ENCODE measurements around the gene XRCC1. TPM values are rescaled to one million over a fixed set of nuclear protein-coding genes. Genes with fewer than 3 reads are reported as not detected.
A peak's percentile ranks its signal among the peaks of the same experiment; 100 is the strongest.

Gene XRCC1, protein sequence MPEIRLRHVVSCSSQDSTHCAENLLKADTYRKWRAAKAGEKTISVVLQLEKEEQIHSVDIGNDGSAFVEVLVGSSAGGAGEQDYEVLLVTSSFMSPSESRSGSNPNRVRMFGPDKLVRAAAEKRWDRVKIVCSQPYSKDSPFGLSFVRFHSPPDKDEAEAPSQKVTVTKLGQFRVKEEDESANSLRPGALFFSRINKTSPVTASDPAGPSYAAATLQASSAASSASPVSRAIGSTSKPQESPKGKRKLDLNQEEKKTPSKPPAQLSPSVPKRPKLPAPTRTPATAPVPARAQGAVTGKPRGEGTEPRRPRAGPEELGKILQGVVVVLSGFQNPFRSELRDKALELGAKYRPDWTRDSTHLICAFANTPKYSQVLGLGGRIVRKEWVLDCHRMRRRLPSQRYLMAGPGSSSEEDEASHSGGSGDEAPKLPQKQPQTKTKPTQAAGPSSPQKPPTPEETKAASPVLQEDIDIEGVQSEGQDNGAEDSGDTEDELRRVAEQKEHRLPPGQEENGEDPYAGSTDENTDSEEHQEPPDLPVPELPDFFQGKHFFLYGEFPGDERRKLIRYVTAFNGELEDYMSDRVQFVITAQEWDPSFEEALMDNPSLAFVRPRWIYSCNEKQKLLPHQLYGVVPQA
- total RNA-seq (24.5 TPM), polyA plus RNA-seq (ENCODE audit: insufficient read depth, low read depth, low replicate concordance) (19.3 TPM)
- long read RNA-seq, donor 1, partial matches to known transcripts = 0 of 4 reads
- long read RNA-seq, donor 1, other reads (novel, unspliced or antisense) = 0 of 4 reads
- long read RNA-seq, donor 2, partial matches to known transcripts = 10 of 13 reads
- long read RNA-seq, donor 2, other reads (novel, unspliced or antisense) = 0 of 13 reads
- long read RNA-seq, donor 3, partial matches to known transcripts = 7 of 11 reads
- long read RNA-seq, donor 3, other reads (novel, unspliced or antisense) = 0 of 11 reads
- long read RNA-seq, donor 4, transcript XRCC1-201 (17 exons, 2,802 nt) = major isoform, 6 of 6 reads
- long read RNA-seq, donor 4, partial matches to known transcripts = 0 of 6 reads
- long read RNA-seq, donor 4, other reads (novel, unspliced or antisense) = 0 of 6 reads
- long read RNA-seq, donor 5 = 0 reads
- long read RNA-seq, donor 6, partial matches to known transcripts = 31 of 61 reads
- long read RNA-seq, donor 6, other reads (novel, unspliced or antisense) = 28 of 61 reads
- long read RNA-seq, donor 7, transcript XRCC1-201 (17 exons, 2,802 nt) = major isoform, 7 of 24 reads
- long read RNA-seq, donor 7, partial matches to known transcripts = 13 of 24 reads
- long read RNA-seq, donor 7, other reads (novel, unspliced or antisense) = 3 of 24 reads
- long read RNA-seq, donor 8, partial matches to known transcripts = 14 of 23 reads
- long read RNA-seq, donor 8, other reads (novel, unspliced or antisense) = 8 of 23 reads
- long read RNA-seq, donor 9 = 0 reads
- long read RNA-seq, donor 10, transcript XRCC1-201 (17 exons, 2,802 nt) = major isoform, 5 of 5 reads
- long read RNA-seq, donor 10, partial matches to known transcripts = 0 of 5 reads
- long read RNA-seq, donor 10, other reads (novel, unspliced or antisense) = 0 of 5 reads

DNA sequence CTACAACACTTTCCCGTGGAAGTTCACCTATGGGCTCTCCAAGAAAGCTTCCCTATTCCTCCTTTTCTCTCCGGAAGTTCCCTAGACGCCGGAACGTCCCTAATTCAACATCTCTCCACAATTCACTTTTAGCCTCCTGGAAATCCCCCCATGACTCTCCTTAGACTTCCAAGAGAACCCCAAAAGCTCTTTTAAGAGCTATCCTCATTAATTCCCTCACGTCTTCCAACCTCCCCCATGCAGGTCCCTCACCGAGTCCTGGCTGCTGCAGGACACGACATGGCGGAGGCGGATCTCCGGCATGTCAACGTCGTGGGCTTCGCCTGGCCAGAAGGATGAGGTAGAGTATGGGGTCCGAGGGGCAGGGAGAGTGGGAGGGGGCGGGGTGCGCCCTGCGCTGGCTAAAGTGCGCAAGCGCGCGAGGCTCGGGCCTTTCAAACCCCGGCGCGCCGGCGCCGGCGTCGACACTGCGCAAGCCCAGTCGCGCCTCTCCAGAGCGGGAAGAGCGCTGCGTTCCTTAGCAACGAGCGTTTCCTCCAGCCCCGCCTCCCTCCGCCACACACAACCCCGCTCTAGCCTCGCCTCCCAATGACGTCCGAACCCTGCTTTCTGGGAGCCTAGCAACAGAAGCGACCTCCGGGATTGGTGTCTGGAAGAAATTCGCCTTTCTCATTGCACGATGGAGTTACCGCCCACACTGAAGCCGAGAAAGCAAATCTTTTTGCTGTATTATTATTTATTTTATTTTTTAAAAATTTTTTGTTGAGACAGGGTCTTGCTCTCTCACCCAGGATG is at the start of gene XRCC1, which contains the start of gene PINLYP:
Gene XRCC1, minus strand, starts transcription at position 372 of the 795 bp plus-strand sequence. Its CDS starts 69 bp downstream, at position 303.
Gene PINLYP, plus strand, starts transcription at position 646 of the 795 bp plus-strand sequence. CDS start 1,391 bp downstream, outside the sequence.
- H3K27me3 ChIP-seq (ENCODE audit: control insufficient read depth, insufficient read depth, low read length) = no peaks in the 10 kb centered on the region
- peaks cover 0 to 6% (median 0%) of the 10 kb centered on the region in 3 donors for H3K36me3 ChIP-seq (ENCODE audit: control insufficient read depth in 2 of 3, insufficient read depth in 3 of 3, low read length in 3 of 3)
- H3K9ac ChIP-seq (ENCODE audit: low read length in 3 of 3) = peak within 1 kb of the TSS; percentile 69 to 94 (median 74)
- TF ChIP-seq CTCF (IDR thresholded peaks at IDR 0.05; ENCODE audit: borderline replicate concordance, extremely low read depth, insufficient read depth) = no peak
- peak within 1 kb of the TSS; percentile 62 to 65 for H3K27ac ChIP-seq (ENCODE audit: low read depth in 2 of 2, low read length in 2 of 2)
- DNase-seq (peak; percentile 99 to 100 (median 99)), FAIRE-seq (peak; percentile 99)
- H3K4me1 ChIP-seq (ENCODE audit: control insufficient read depth in 2 of 3, insufficient read depth in 2 of 3, low read depth in 1 of 3, low read length in 3 of 3) = peaks cover 0 to 13% (median 5%) of the 10 kb centered on the region in 3 donors
- H3K9me3 ChIP-seq (ENCODE audit: control insufficient read depth in 2 of 3, insufficient read depth in 1 of 3, low read length in 3 of 3) = no peaks in the 10 kb centered on the region
- peak within 1 kb of the TSS; percentile 76 to 98 (median 89) for H3K4me3 ChIP-seq (ENCODE audit: low read length in 3 of 3)
- intact Hi-C loops (cut with DNase I) = no loop called here

DNA sequence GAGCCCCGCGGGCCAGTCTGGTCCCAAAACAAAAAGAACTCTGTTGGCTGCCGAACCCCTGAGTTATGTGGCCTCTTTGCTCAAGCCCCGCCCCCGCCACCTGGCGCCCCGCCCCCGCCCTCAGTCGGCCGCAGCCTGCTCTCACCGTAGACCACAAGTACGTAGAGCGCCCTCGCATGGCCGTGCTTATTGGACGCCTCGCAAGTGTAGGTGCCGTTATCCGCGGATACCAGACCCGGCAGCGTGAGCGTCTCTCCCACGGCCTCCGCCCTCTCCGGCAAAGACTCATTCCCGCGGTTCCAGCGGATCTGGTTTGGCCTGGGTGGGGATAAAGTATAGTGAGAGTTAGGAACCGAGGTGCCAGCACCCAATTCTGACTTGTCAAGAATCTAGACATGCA is 49.6 kb upstream of the XRCC1 start:
- no peak for TF ChIP-seq CTCF (IDR thresholded peaks at IDR 0.05; ENCODE audit: borderline replicate concordance, extremely low read depth, insufficient read depth)
- DNase-seq = peak in 4 of 5 donors; percentile 17 to 82 (median 51)
- Histone ChIP-seq H3K9ac (ENCODE audit: low read length in 3 of 3) (no peak overlapping the region), H3K36me3 (ENCODE audit: control insufficient read depth in 2 of 3, insufficient read depth in 3 of 3, low read length in 3 of 3) (no peaks in the 10 kb centered on the region), H3K27ac (ENCODE audit: low read depth in 2 of 2, low read length in 2 of 2) (no peak overlapping the region), H3K4me1 (ENCODE audit: control insufficient read depth in 2 of 3, insufficient read depth in 2 of 3, low read depth in 1 of 3, low read length in 3 of 3) (peaks cover 0 to 2% (median 0%) of the 10 kb centered on the region in 3 donors), H3K9me3 (ENCODE audit: control insufficient read depth in 2 of 3, insufficient read depth in 1 of 3, low read length in 3 of 3) (no peaks in the 10 kb centered on the region), H3K4me3 (ENCODE audit: low read length in 3 of 3) (no peak overlapping the region), H3K27me3 (ENCODE audit: control insufficient read depth, insufficient read depth, low read length) (no peaks in the 10 kb centered on the region)
- intact Hi-C loops (cut with DNase I) = no loop called here
- no peak for FAIRE-seq

All from kidney (tissue), 22 donors.